ENCODE results near the gene CAMK1D.

GRCh38 chr10:12657489-12657888 lies 308.1 kb downstream of the CAMK1D start:
- TF ChIP-seq CTCF (IDR thresholded peaks at IDR 0.05) (no peak), POLR2A (IDR thresholded peaks at IDR 0.05) (no peak)
